GM18499 (cell line): ENCODE results near the gene DMWD.

Source experiments
- ATAC-seq: cut with Tn5 transposase; IDR thresholded peaks from one replicate; pipeline ENCODE4 v1.9.1; 2021; ENCODE audit warnings: moderate number of reproducible peaks; ENCODE audit not compliant: insufficient read depth, unreplicated experiment

The DMWD gene

GRCh38 chr19:45789035-45789786 is 3.4 kb downstream of the DMWD start:
- no peak for ATAC-seq

GRCh38 chr19:45786533-45786894 is 6.1 kb downstream of the DMWD start:
- no peak for ATAC-seq

- no peak for ATAC-seq
Observed at GRCh38 chr19:45785781-45786532, 6.7 kb downstream of the DMWD start.

- no peak for ATAC-seq
Observed at GRCh38 chr19:45785097-45785496, 7.5 kb downstream of the DMWD start.

- no peak for ATAC-seq
Observed at GRCh38 chr19:45784096-45784495, 8.5 kb downstream of the DMWD start.

- no peak for ATAC-seq
Observed at GRCh38 chr19:45782820-45783785, 9.5 kb downstream of the DMWD start.

- ATAC-seq: no peak
Observed at GRCh38 chr19:45782162-45782691, 10.4 kb downstream of the DMWD start, which contains the start of gene DMPK. TSS of gene DMPK (minus strand) at chr19:45782490. CDS start at chr19:45782352, 138 bp downstream.

GRCh38 chr19:45781214-45782161 is 11.2 kb downstream of the DMWD start:
- no peak for ATAC-seq

GRCh38 chr19:45780448-45781213 is 12.0 kb downstream of the DMWD start:
- ATAC-seq: no peak

- ATAC-seq: no peak
Observed at GRCh38 chr19:45780146-45780447, 12.5 kb downstream of the DMWD start.

- ATAC-seq: no peak
Observed at GRCh38 chr19:45779231-45780145, 13.2 kb downstream of the DMWD start.

- no peak for ATAC-seq
Observed at GRCh38 chr19:45778010-45778661, 14.5 kb downstream of the DMWD start.

GRCh38 chr19:45777395-45777961 is 15.2 kb downstream of the DMWD start:
- no peak for ATAC-seq

- ATAC-seq: no peak
Observed at GRCh38 chr19:45774765-45775164, 17.9 kb downstream of the DMWD start.

- no peak for ATAC-seq
Observed at GRCh38 chr19:45773384-45773783, 19.3 kb downstream of the DMWD start.

- ATAC-seq: no peak
Observed at GRCh38 chr19:45772912-45773311, 19.7 kb downstream of the DMWD start.
